ENCODE data around the gene CUBN. TPM values are rescaled to one million over a fixed set of nuclear protein-coding genes. Genes with fewer than 3 reads are reported as not detected.

CUBN gene
- total RNA-seq, 1 donor from 2014 or later, result 0.12 TPM

GRCh38 chr10:17067376-17068264 lies 62.0 kb downstream of the CUBN start:
- no peak for ATAC-seq

- ATAC-seq, result no peak
These were observed 62.8 kb downstream of the CUBN start for GRCh38 chr10:17066807-17067206.

- ATAC-seq, result no peak
These were observed 63.6 kb downstream of the CUBN start for GRCh38 chr10:17066000-17066399.

GRCh38 chr10:17065273-17065672 lies 64.3 kb downstream of the CUBN start:
- no peak for ATAC-seq

- no peak for ATAC-seq
These were observed 65.2 kb downstream of the CUBN start for GRCh38 chr10:17064435-17064834.

- ATAC-seq, result peak; percentile 98
These were observed 66.6 kb downstream of the CUBN start for GRCh38 chr10:17062955-17063484.

GRCh38 chr10:17062493-17062892 lies 67.1 kb downstream of the CUBN start:
- no peak for ATAC-seq

- ATAC-seq, result peak; percentile 73
These were observed 67.6 kb downstream of the CUBN start for GRCh38 chr10:17062009-17062408.

- no peak for ATAC-seq
These were observed 68.2 kb downstream of the CUBN start for GRCh38 chr10:17061418-17061817.

GRCh38 chr10:17060289-17060688 lies 69.3 kb downstream of the CUBN start:
- no peak for ATAC-seq

GRCh38 chr10:17059197-17059688 lies 70.4 kb downstream of the CUBN start:
- ATAC-seq, result no peak

- ATAC-seq, result no peak
These were observed 71.5 kb downstream of the CUBN start for GRCh38 chr10:17058093-17058492.

- ATAC-seq, result no peak
These were observed 72.7 kb downstream of the CUBN start for GRCh38 chr10:17056781-17057428.

GRCh38 chr10:17053513-17053912 lies 76.1 kb downstream of the CUBN start:
- ATAC-seq, result no peak

- no peak for ATAC-seq
These were observed 76.5 kb downstream of the CUBN start for GRCh38 chr10:17053061-17053460.

GRCh38 chr10:17051851-17052250 lies 77.8 kb downstream of the CUBN start:
- ATAC-seq, result no peak

GRCh38 chr10:17049195-17049594 lies 80.4 kb downstream of the CUBN start:
- no peak for ATAC-seq

- ATAC-seq, result no peak
These were observed 81.7 kb downstream of the CUBN start for GRCh38 chr10:17047908-17048307.

GRCh38 chr10:17046989-17047388 lies 82.6 kb downstream of the CUBN start:
- no peak for ATAC-seq

- no peak for ATAC-seq
These were observed 86.0 kb downstream of the CUBN start for GRCh38 chr10:17043586-17043985.

- no peak for ATAC-seq
These were observed 87.7 kb downstream of the CUBN start for GRCh38 chr10:17041626-17042520.

GRCh38 chr10:17038627-17039026 lies 91.0 kb downstream of the CUBN start:
- ATAC-seq, result no peak

GRCh38 chr10:17037910-17038309 lies 91.7 kb downstream of the CUBN start:
- ATAC-seq, result no peak
